GM23338 (cell line): ENCODE data around the gene ATP2B1.

Experiments
- CREB1 ChIP-seq: fragments of 250-450 bp; sonication (Bioruptor Pico); IDR thresholded peaks from 2 replicates; pipeline ENCODE4 v1.5.0; 2020; ENCODE audit warnings: low read depth, mild to moderate bottlenecking, moderate library complexity
- CTCF ChIP-seq, 2 experiments: fragments of 200-600 bp in 1 of 2; sonication (generic) in 1 of 2; conservative IDR thresholded peaks; 2 replicates each; pipeline versions ENCODE4 v1.5.1 to v1.6.1; 2016 to 2017; ENCODE audit warnings: antibody characterized with exemption in 2 of 2, low read depth in 2 of 2, mild to moderate bottlenecking in 2 of 2, moderate library complexity in 1 of 2
- ETS1 ChIP-seq: IDR thresholded peaks from 2 replicates; pipeline ENCODE4 v1.6.1; 2016; ENCODE audit warnings: antibody characterized with exemption
- EZH2 ChIP-seq: fragments of 200-600 bp; sonication (generic); IDR thresholded peaks from one replicate; pipeline ENCODE4 v1.8.0; 2017; ENCODE audit warnings: antibody characterized with exemption, mild to moderate bottlenecking, low read depth; ENCODE audit not compliant: unreplicated experiment
- EZH2phosphoT487 ChIP-seq: fragments of 200-600 bp; sonication (generic); IDR thresholded peaks from one replicate; pipeline ENCODE4 v1.8.1; 2018; ENCODE audit warnings: antibody characterized with exemption; ENCODE audit not compliant: unreplicated experiment
- JUNB ChIP-seq: IDR thresholded peaks from one replicate; pipeline ENCODE4 v1.6.1; 2016; ENCODE audit warnings: antibody characterized with exemption; ENCODE audit not compliant: unreplicated experiment
- NANOG ChIP-seq: IDR thresholded peaks from 2 replicates; pipeline ENCODE4 v1.6.1; 2016; ENCODE audit warnings: antibody characterized with exemption, borderline replicate concordance
- POLR2AphosphoS5 ChIP-seq: IDR thresholded peaks from 2 replicates; pipeline ENCODE4 v1.6.1; 2016; ENCODE audit warnings: antibody characterized with exemption, low read depth
- REST ChIP-seq: IDR thresholded peaks from one replicate; pipeline ENCODE4 v1.6.1; 2018; ENCODE audit warnings: antibody characterized with exemption; ENCODE audit not compliant: unreplicated experiment
- STAT1 ChIP-seq: IDR thresholded peaks from one replicate; pipeline ENCODE4 v1.6.1; 2016; ENCODE audit warnings: antibody characterized with exemption; ENCODE audit not compliant: unreplicated experiment
- ZNF114 ChIP-seq: fragments of 250-450 bp; sonication (Bioruptor Pico); IDR thresholded peaks from 2 replicates; pipeline ENCODE4 v1.5.0; 2020; ENCODE audit warnings: mild to moderate bottlenecking, moderate library complexity
- ZNF331 ChIP-seq: fragments of 250-450 bp; sonication (Bioruptor Pico); IDR thresholded peaks from 2 replicates; pipeline ENCODE4 v1.5.0; 2020; ENCODE audit warnings: low read depth, mild to moderate bottlenecking, moderate library complexity
- ZNF462 ChIP-seq: fragments of 250-450 bp; sonication (Bioruptor Pico); IDR thresholded peaks from 2 replicates; pipeline ENCODE4 v1.5.0; 2020; ENCODE audit warnings: mild to moderate bottlenecking, moderate library complexity

- TF ChIP-seq CTCF (conservative IDR thresholded peaks at IDR 0.05; ENCODE audit: low read depth in 2 of 2) = no peak
- TF ChIP-seq EZH2 = no peak
- no peak for TF ChIP-seq ZNF114 (CRISPR knock-in tag)
- TF ChIP-seq NANOG = no peak
- TF ChIP-seq POLR2AphosphoS5 = no peak
- TF ChIP-seq CREB1 (CRISPR knock-in tag) = no peak
- TF ChIP-seq REST = no peak
- no peak for TF ChIP-seq EZH2phosphoT487
- no peak for TF ChIP-seq JUNB
- TF ChIP-seq STAT1 = no peak
- TF ChIP-seq ETS1 = no peak
- TF ChIP-seq ZNF331 (CRISPR knock-in tag) = no peak
- TF ChIP-seq ZNF462 = no peak
These were observed 31.7 kb downstream of the ATP2B1 start for GRCh38 chr12:89676930-89677329.
